Activated CD4-positive, alpha-beta T cell treated with anti-CD3 and anti-CD28 coated beads, Interleukin-2, amount 50 U/mL, for 24 hours (primary cell): ENCODE data around the gene TGFA.

ENCODE experiments used
- DNase-seq, 2 donors: peaks; one replicate each; pipeline ENCODE4 v3.0.0-alpha.2; 2020; ENCODE audit warnings: low read depth in 1 of 2, low spot score in 1 of 2

TGFA gene

GRCh38 chr2:70425682-70426301 is 127.8 kb downstream of the TGFA start:
- no peak for DNase-seq

- no peak for DNase-seq
Measured at GRCh38 chr2:70420740-70421139, 132.9 kb downstream of the TGFA start.

- no peak for DNase-seq
Measured at GRCh38 chr2:70420143-70420542, 133.5 kb downstream of the TGFA start.

GRCh38 chr2:70418514-70418913 is 135.1 kb downstream of the TGFA start:
- no peak for DNase-seq

GRCh38 chr2:70417011-70417410 is 136.6 kb downstream of the TGFA start:
- no peak for DNase-seq

- DNase-seq = no peak
Measured at GRCh38 chr2:70412294-70413070, 141.1 kb downstream of the TGFA start.

- no peak for DNase-seq
Measured at GRCh38 chr2:70411483-70412125, 142.0 kb downstream of the TGFA start.

- DNase-seq = no peak
Measured at GRCh38 chr2:70403267-70404053, 150.2 kb downstream of the TGFA start.

GRCh38 chr2:70400539-70400938 is 153.1 kb downstream of the TGFA start:
- DNase-seq = no peak

GRCh38 chr2:70399046-70399445 is 154.6 kb downstream of the TGFA start:
- DNase-seq = no peak
